Measurements from ENCODE around the gene SPIC.
"Not testable (repeated sequence)": the region's sequence is repeated elsewhere in the genome, so short reads cannot be mapped to it uniquely, and the experiment has no call there.

The SPIC gene

DNA sequence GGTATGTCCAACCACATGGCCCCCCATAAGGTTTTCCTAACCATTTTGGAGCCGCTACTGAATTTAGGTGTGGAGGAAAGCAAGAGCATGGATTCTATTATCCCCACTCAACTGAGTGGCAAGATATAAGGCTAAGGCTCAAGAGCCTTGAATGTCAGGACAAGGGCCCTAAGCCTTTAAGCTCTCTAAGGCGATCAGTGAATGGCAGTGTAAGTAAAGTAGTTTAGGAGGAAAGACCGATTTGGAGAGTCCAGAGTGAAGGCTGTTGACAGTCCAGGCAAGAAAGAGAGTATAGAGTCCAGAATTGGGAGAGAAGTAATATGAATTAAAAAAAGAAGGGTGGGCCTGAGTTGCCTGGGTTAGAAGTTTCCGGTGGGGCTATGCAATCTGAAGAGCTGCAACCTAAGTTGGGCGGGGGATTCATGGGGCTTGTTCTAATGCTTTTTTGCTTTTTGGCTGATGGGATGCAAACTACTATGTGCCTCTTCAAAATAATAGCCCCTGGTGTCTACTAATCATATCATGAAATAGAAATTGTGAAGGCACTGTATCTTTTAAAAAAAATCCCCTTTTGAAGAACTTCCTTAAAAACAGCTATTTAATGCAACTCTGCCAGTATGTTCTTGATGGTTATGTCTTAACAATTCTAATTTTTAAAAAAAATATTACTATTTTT, at the start of gene SPIC:
TSS of gene SPIC (plus strand) at position 626 of the 676 bp plus-strand sequence. CDS start 1,569 bp downstream, outside the sequence.
- DNase-seq = no peak

- DNase-seq = no peak
Measured at GRCh38 chr12:101430456-101430855, 44.7 kb upstream of the SPIC start.

DNA sequence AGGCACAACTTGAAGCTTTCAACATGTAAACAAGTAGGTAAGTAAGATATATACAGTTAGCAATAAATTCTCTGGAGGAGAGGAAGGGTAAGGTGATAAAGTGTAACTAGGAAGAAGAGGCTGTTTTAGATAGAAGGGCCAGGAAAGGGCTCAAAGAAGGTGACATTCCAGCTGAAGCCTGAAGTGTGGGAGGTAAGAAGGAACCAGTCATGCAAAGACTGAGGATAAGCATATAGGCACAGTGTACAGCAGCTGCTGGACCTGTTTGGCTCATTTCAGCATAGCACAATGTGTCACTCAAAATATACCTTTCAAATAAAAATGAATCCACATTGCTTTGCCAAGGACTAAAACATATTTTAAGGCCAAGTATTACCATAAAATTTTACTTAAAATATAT, 39.0 kb upstream of the SPIC start:
- no peak for DNase-seq

DNA sequence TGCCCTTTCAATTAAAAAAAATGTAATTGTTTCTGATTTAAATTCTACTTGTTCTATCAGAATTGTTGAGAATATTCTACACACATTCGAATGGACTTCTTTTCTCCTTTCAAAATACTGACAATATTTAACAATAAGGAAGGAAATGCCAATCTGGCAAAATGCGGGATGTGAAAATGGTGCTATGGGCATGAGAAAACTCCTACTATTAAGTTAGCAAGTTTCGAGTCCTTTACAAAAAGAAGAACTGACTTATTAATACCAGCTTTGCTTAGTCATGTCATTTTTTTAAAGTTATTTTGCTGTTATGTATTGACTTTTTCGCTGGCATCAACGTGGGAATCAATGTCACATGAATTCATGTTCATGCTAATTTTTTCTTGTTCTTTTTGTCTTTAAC, 35.9 kb upstream of the SPIC start:
- no peak for DNase-seq

- DNase-seq = no peak
Measured at GRCh38 chr12:101441461-101442224, 33.5 kb upstream of the SPIC start.

DNA sequence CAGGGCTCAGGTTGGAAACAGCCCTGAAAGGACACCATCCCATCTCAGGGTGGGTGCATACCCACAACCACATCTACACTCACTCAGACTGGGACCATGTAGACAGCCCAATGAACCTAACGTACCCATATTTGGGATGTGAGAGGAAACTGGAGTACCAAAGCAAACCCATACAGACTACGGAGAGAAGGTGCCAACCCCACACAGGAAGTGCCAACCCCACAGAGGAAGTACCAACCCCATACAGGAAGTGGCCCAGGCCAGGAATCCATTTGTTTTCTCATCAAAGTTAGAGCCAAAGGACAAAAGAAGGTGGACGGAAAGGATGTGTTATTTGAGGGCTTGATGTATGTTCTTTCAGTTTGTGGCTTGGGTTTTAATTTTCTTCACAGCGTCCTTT, 19.5 kb upstream of the SPIC start:
- DNase-seq = no peak

DNA sequence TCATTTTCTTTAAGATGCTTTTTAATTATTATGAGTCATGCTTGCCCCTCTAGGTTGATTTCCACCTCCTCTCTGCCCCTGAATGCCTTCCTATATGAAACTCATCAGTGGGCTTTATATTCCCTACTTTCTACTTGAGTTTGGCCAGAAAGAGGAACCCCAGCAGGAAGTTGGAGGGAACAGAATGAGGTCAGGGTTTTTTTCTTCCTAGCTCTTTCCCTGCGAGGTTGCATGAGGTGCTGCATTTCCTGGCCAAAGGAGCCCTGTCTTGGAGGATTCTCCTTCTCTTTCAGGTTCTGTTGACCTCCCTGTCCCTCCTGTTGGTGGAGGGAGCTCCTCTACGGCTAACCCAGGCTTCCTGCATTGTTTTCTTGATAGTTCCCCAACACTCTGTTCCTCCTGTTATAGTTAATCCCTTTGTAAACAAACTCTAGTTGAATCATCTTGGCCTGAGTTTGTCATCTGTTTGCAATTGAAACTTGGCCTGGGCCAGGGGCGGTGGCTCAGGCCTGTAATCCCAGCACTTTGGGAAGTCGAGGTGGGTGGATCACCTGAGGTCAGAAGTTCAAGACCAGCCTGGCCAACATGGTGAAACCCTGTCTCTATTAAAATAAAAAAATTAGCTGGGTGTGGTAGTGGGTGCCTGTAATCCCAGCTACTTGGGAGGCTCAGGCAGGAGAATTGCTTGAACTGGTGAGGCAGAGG, 15.3 kb upstream of the SPIC start:
- DNase-seq = no peak

GRCh38 chr12:101468948-101469347, 6.2 kb upstream of the SPIC start:
- no peak for DNase-seq

- DNase-seq = no peak
Measured at GRCh38 chr12:101470939-101471338, 4.2 kb upstream of the SPIC start.

GRCh38 chr12:101471878-101472277, 3.3 kb upstream of the SPIC start:
- DNase-seq = not testable (repeated sequence)

- DNase-seq = no peak
Measured at GRCh38 chr12:101474248-101474647, 888 bp upstream of the SPIC start.

DNA sequence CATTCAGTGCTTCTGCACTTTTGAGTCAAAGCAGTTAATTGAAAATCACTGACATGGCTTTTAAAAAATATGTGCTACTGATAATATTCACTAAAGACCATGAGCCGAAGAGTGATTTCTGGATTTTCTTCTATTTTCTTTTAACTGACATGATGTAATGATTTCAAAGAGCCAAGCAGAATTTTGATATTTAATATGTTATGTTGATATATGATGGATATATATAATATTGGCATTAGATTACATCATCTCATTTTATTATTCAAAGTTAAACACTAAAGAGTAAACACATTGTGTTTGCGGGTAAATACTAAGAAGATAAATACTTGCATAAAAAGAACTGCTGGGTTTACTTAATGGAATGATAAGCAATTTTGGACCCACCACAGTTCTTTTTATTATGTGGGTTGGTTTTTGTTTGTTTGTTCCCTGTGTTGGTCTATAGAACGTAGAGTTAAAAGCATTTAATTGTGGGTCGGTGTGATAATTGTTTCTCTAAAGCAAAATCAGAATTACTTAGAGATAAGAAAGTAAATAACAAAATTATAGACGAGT, 692 bp downstream of the SPIC start:
- no peak for DNase-seq

- no peak for DNase-seq
Measured at GRCh38 chr12:101480849-101481248, 5.7 kb downstream of the SPIC start.

- DNase-seq = no peak
Measured at GRCh38 chr12:101485021-101485420, 9.9 kb downstream of the SPIC start.

- DNase-seq = no peak
Measured at GRCh38 chr12:101488469-101488868, 13.3 kb downstream of the SPIC start.

DNA sequence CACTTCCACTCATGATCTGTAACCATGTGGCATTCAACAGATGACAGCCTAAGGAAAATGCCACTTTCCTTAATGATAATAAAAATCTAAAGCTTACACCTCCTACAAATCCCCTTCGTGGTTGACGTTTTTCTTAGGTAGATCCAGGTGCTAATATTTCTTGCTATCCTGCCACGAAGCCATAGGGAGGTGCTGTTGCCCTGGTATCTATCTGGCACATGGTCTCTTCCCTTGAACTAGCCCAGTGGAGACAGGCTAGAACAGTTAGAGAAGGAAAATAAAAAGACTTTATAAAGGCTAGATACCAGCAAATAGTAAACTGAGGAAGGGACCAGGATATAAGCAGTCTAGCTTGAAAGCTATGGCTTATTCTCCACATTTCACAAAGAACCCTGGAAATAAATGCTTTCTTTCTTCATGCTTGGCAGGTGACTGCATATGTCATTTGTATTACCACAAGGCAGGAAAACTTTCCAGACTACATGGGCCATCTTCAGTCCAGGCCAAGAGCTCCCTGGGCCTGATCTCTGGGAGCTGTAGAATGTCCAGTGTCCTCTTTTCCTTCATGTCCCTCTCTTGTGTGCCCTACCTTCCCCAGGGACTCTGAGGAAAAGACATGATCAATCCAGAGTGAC, 15.3 kb downstream of the SPIC start:
- no peak for DNase-seq

DNA sequence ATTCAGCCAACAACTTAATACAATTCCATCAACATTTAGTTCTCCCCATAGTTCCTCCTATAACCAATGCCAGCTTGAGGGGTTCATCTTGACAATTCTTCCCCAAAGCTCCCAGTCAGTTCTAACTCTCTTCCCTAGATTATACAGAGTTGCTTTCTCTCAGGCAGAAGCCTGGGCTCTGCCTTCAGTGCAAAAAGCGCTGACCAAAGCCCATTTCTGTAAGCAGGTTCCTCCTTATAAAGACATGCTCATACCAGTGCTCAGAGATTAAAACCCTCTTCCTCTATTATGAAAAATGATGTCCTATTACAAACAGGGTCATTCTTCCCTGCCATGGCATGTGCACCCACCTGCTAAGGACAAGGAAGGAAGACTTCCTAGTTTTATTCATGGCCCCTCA, 16.2 kb downstream of the SPIC start:
- no peak for DNase-seq

GRCh38 chr12:101493556-101493955, 18.4 kb downstream of the SPIC start:
- DNase-seq = no peak

DNA sequence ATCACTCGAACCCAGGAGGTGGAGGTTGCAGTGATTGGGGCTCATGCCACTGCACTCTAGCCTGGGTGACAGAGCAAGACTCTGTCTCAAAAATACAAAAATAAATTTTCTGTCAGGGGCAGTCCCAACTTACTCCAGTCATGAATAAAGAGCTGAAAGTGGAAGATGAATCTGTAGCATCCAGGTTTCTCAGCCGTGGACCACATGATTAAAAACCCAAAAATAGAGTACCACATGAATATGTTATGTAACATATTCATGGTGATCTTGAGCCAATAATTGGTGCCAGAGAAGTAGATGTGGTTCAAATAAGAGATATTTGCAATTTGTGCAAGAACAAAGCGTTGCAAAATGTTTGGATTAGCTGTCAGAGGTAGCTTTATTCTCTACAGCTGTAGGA, 23.1 kb downstream of the SPIC start:
- DNase-seq = no peak

- no peak for DNase-seq
Measured at GRCh38 chr12:101501410-101501995, 26.4 kb downstream of the SPIC start.

- DNase-seq = no peak
Measured at GRCh38 chr12:101521136-101521535, 46.0 kb downstream of the SPIC start.

- DNase-seq = no peak
Measured at GRCh38 chr12:101527682-101528081, 52.5 kb downstream of the SPIC start.

All from left hindlimb (tissue), 1 donor.